Panc1 (cell line): ENCODE results near the gene DIP2C. TPM values are rescaled to one million over a fixed set of nuclear protein-coding genes. Genes with fewer than 3 reads are reported as not detected.

Experiments
- ATAC-seq: fragments of 200-7000 bp; cut with Tn5 transposase; 2 replicates; pipeline ENCODE4 v1.9.1; 2020; ENCODE audit warnings: mild to moderate bottlenecking, moderate library complexity
- BruUV-seq: library from RNA; stranded (reverse); fragments of 400-500 nt; replicated peaks from 2 replicates; lab custom pipeline; 2021; lab: Mats Ljungman, UMichigan
- CTCF ChIA-PET: fragments of 300-600 bp; sonication (Branson Sonifier 250); formaldehyde crosslinking; loops from one replicate; lab custom pipeline; 2022; ENCODE audit warnings: antibody characterized with exemption; lab: Charles Lee
- POLR2A ChIA-PET: fragments of 300-600 bp; sonication (Branson Sonifier 250); formaldehyde crosslinking; loops from one replicate; lab custom pipeline; 2022; ENCODE audit warnings: antibody characterized with exemption; lab: Charles Lee
- DNase-seq: peaks from one replicate; pipeline ENCODE4 v3.0.0-alpha.2; 2010; ENCODE audit warnings: low read depth, low spot score
- H3K27ac ChIP-seq: 2 replicates; pipeline ENCODE4 v1.5.1; 2011; ENCODE audit warnings: mild to moderate bottlenecking, low read length, inconsistent platforms
- H3K27me3 ChIP-seq: fragments of 200-500 bp; sonication (Bioruptor generic); 2 replicates; pipeline ENCODE4 v1.6.0; 2014; ENCODE audit warnings: low read length, inconsistent platforms; ENCODE audit not compliant: control insufficient read depth, insufficient read depth
- H3K36me3 ChIP-seq: fragments of 200-500 bp; sonication (Bioruptor generic); 2 replicates; pipeline ENCODE4 v1.5.1; 2014; ENCODE audit warnings: inconsistent platforms, mild to moderate bottlenecking, low read length, moderate library complexity; ENCODE audit not compliant: control insufficient read depth, insufficient read depth
- H3K4me1 ChIP-seq: 2 replicates; pipeline ENCODE4 v1.5.1; 2011; ENCODE audit warnings: inconsistent platforms, mild to moderate bottlenecking, low read length, moderate library complexity; ENCODE audit not compliant: control insufficient read depth, insufficient read depth
- H3K4me3 ChIP-seq, 2 experiments: 2 replicates each; pipeline ENCODE4 v1.5.1; 2011 to 2012; ENCODE audit warnings: low read depth in 2 of 2, low read length in 2 of 2, mild to moderate bottlenecking in 2 of 2, inconsistent platforms in 1 of 2, moderate library complexity in 1 of 2
- H3K9me3 ChIP-seq: fragments of 200-500 bp; sonication (Bioruptor generic); 2 replicates; pipeline ENCODE4 v1.5.1; 2014; ENCODE audit warnings: low read depth, mild to moderate bottlenecking, inconsistent platforms, low read length, moderate library complexity; ENCODE audit not compliant: control insufficient read depth, insufficient read depth
- POLR2AphosphoS5 ChIP-seq: IDR thresholded peaks from 2 replicates; pipeline ENCODE4 v1.6.1; 2012; ENCODE audit warnings: mild to moderate bottlenecking, low read depth, low read length, moderate library complexity
- SIN3A ChIP-seq: IDR thresholded peaks from 2 replicates; pipeline ENCODE4 v1.6.1; 2012; ENCODE audit warnings: low read depth, mild to moderate bottlenecking, low read length, moderate library complexity, borderline replicate concordance; ENCODE audit not compliant: insufficient read depth
- TCF7L2 ChIP-seq: IDR thresholded peaks from 2 replicates; pipeline ENCODE4 v1.6.1; 2011; ENCODE audit warnings: mild to moderate bottlenecking, low read depth, low read length, inconsistent platforms
- in situ Hi-C: cut with HindIII; loops from 2 replicates; pipeline ENCODE4 v1.10.0; 2016; ENCODE audit warnings: low sequenced_read_pairs, low pct_unique_long_range_greater_than_20kb
- intact Hi-C: fragments of 100-400 bp; cut with micrococcal nuclease; formaldehyde crosslinking; loops from one replicate; pipeline ENCODE4 v1.10.0; 2022; ENCODE audit not compliant: unreplicated experiment
- total RNA-seq: library from RNA; stranded (reverse); gene quantifications from one replicate; pipeline ENCODE4 v1.2.1, GENCODE V29; 2021; ENCODE audit not compliant: unreplicated experiment
- TF ChIP-seq, protein P1 (sequence below): fragments of 450-650 bp; IDR thresholded peaks from 2 replicates; pipeline ENCODE4 v1.5.1; 2017; ENCODE audit warnings: mild to moderate bottlenecking
- TF ChIP-seq, protein P2 (sequence below), 2 experiments: IDR thresholded peaks; 2 replicates each; pipeline ENCODE4 v1.6.1; 2011 to 2012; ENCODE audit warnings: low read depth in 2 of 2, control low read depth in 1 of 2, low read length in 1 of 2, mild to moderate bottlenecking in 1 of 2, moderate library complexity in 1 of 2; ENCODE audit not compliant: insufficient read depth in 1 of 2

DIP2C gene
- total RNA-seq, 1 experiment from 2014 or later: 13.2 TPM

DNA sequence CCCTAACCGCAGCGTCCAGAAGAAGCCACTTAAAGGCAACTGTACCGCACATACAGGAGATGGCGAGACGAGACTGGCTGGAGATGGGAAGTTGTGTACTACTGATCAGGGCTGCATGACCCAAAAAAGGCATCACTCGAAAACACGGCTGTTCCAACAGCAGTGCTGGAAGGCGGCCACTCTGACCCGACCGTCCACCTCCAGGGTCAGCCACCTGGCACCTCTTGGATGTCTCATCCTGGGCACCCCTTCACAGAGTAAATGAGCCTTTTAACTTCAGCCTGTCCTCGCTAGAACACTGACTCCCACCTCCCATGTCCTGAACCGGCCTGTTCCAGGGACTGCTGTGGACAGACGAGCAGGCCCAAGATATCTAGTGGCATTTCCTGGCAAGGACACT, 180.7 kb downstream of the DIP2C start:
- no peak for ATAC-seq
- no peak overlapping the region for H3K4me3 ChIP-seq
- in situ Hi-C loops (no loop called here), intact Hi-C loops (no loop called here)
- POLR2A ChIA-PET: no interaction called here
- H3K27me3 ChIP-seq: no peaks in the 10 kb centered on the region
- TF ChIP-seq POLR2AphosphoS5 (no peak), TCF7L2 (no peak), SIN3A (no peak)
- TF ChIP-seq, protein P1, sequence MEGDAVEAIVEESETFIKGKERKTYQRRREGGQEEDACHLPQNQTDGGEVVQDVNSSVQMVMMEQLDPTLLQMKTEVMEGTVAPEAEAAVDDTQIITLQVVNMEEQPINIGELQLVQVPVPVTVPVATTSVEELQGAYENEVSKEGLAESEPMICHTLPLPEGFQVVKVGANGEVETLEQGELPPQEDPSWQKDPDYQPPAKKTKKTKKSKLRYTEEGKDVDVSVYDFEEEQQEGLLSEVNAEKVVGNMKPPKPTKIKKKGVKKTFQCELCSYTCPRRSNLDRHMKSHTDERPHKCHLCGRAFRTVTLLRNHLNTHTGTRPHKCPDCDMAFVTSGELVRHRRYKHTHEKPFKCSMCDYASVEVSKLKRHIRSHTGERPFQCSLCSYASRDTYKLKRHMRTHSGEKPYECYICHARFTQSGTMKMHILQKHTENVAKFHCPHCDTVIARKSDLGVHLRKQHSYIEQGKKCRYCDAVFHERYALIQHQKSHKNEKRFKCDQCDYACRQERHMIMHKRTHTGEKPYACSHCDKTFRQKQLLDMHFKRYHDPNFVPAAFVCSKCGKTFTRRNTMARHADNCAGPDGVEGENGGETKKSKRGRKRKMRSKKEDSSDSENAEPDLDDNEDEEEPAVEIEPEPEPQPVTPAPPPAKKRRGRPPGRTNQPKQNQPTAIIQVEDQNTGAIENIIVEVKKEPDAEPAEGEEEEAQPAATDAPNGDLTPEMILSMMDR: no peak
- TF ChIP-seq, protein P2, sequence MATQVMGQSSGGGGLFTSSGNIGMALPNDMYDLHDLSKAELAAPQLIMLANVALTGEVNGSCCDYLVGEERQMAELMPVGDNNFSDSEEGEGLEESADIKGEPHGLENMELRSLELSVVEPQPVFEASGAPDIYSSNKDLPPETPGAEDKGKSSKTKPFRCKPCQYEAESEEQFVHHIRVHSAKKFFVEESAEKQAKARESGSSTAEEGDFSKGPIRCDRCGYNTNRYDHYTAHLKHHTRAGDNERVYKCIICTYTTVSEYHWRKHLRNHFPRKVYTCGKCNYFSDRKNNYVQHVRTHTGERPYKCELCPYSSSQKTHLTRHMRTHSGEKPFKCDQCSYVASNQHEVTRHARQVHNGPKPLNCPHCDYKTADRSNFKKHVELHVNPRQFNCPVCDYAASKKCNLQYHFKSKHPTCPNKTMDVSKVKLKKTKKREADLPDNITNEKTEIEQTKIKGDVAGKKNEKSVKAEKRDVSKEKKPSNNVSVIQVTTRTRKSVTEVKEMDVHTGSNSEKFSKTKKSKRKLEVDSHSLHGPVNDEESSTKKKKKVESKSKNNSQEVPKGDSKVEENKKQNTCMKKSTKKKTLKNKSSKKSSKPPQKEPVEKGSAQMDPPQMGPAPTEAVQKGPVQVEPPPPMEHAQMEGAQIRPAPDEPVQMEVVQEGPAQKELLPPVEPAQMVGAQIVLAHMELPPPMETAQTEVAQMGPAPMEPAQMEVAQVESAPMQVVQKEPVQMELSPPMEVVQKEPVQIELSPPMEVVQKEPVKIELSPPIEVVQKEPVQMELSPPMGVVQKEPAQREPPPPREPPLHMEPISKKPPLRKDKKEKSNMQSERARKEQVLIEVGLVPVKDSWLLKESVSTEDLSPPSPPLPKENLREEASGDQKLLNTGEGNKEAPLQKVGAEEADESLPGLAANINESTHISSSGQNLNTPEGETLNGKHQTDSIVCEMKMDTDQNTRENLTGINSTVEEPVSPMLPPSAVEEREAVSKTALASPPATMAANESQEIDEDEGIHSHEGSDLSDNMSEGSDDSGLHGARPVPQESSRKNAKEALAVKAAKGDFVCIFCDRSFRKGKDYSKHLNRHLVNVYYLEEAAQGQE (IDR thresholded peaks at IDR 0.05; ENCODE audit: insufficient read depth in 1 of 2, low read depth in 2 of 2, low read length in 1 of 2): no peak
- no peak overlapping the region for H3K27ac ChIP-seq
- CTCF ChIA-PET: no interaction called here
- BruUV-seq: no TSS peak
- no peaks in the 10 kb centered on the region for H3K9me3 ChIP-seq
- DNase-seq: no peak
- no peaks in the 10 kb centered on the region for H3K36me3 ChIP-seq
- H3K4me1 ChIP-seq: peaks cover 12% of the 10 kb centered on the region

DNA sequence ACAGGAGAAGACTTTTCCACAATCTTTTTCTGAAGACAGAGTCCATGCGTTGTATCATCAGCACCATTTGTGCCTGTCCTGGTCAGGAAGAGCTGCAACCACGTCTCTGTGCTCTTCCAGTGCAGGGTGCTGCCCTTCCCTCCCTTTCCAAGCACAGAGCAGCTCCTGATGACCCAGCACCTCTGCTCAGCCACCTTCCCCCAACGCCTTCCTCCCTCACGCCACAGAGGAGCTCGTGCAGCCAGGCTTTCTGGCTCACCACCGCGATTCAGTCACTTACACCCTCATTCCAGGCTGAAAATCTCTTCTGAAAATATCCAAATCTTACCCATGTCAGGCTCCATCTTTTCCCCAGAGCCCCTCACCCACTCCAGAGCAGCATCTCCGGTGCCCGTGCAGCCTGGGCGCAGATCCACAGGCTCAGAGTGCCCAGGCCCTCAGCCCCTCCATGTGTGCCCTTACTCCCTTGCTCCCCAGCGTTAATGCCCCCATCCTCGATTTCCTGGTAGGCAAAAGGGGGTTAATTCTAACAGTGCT, 181.5 kb downstream of the DIP2C start:
- in situ Hi-C loops (no loop called here), intact Hi-C loops (no loop called here)
- Histone ChIP-seq H3K9me3 (no peaks in the 10 kb centered on the region), H3K36me3 (no peaks in the 10 kb centered on the region), H3K27me3 (no peaks in the 10 kb centered on the region), H3K4me3 (no peak overlapping the region), H3K4me1 (peaks cover 11% of the 10 kb centered on the region), H3K27ac (no peak overlapping the region)
- ATAC-seq: no peak
- no peak for TF ChIP-seq POLR2AphosphoS5
- TF ChIP-seq, protein P1: no peak
- TF ChIP-seq TCF7L2: no peak
- TF ChIP-seq SIN3A: no peak
- TF ChIP-seq, protein P2 (IDR thresholded peaks at IDR 0.05; ENCODE audit: insufficient read depth in 1 of 2, low read depth in 2 of 2, low read length in 1 of 2): no peak
- POLR2A ChIA-PET: no interaction called here
- CTCF ChIA-PET: no interaction called here
- no peak for DNase-seq
- BruUV-seq: no TSS peak
